Measurements from ENCODE around the gene MLPH. TPM values are rescaled to one million over a fixed set of nuclear protein-coding genes. Genes with fewer than 3 reads are reported as not detected.

The MLPH gene
- total and polyA plus RNA-seq, 2 donors (not counting 1 experiment from before 2014, with no cell fraction given), result not detected

GRCh38 chr2:237585590-237586221 lies 98.7 kb downstream of the MLPH start:
- no peaks in the 10 kb centered on the region for H4K20me1 ChIP-seq (ENCODE audit: control insufficient read depth, insufficient read depth, low read length, poor library complexity, severe bottlenecking)
- H3K27ac ChIP-seq (ENCODE audit: low read length in 2 of 2), result no peak overlapping the region
- no peaks in the 10 kb centered on the region for H3K9me3 Mint-ChIP-seq (ENCODE audit: insufficient read depth)
- H3K79me2 ChIP-seq (ENCODE audit: control insufficient read depth, insufficient read depth, low read length), result no peaks in the 10 kb centered on the region
- ATAC-seq (ENCODE audit: low read depth) (no peak), DNase-seq (no peak)
- peaks cover 10% of the 10 kb centered on the region for H3K27me3 Mint-ChIP-seq
- no peak overlapping the region for H3K4me3 ChIP-seq (ENCODE audit: control extremely low read depth in 1 of 5, extremely low read depth in 1 of 5, insufficient read depth in 1 of 5, low read depth in 2 of 5, low read length in 4 of 5)
- ChIA-PET CTCF (interaction anchor here (0.7 to 2.2 kb wide), 3 partner anchors 13 to 87 kb away, joined by 4 to 18 read pairs (median 4); no protein-coding TSS in a partner anchor), POLR2A (interaction anchor here (0.6 kb wide), 1 partner anchor 142 kb away, joined by 5 read pairs; no protein-coding TSS in a partner anchor)
- H3K4me2 ChIP-seq (replicated peaks; ENCODE audit: low read depth, low read length, poor library complexity, severe bottlenecking), result no peak overlapping the region
- no peak overlapping the region for H2AFZ ChIP-seq (ENCODE audit: insufficient read depth, low read depth, low read length, poor library complexity, severe bottlenecking)
- H3K9ac ChIP-seq (ENCODE audit: low read length), result no peak overlapping the region
- peaks cover 6% of the 10 kb centered on the region for H3K4me1 Mint-ChIP-seq
- TF ChIP-seq EZH2 (IDR thresholded peaks at IDR 0.05; ENCODE audit: borderline replicate concordance, insufficient read depth, low read depth, low read length, poor library complexity, severe bottlenecking), result no peak
- H3K27me3 ChIP-seq (replicated peaks in 1 of 4; ENCODE audit: control extremely low read depth in 1 of 4, control insufficient read depth in 3 of 4, insufficient read depth in 4 of 4, low read length in 3 of 4), result peaks cover 0 to 4% (median 2%) of the 10 kb centered on the region in 4 experiments
- no peaks in the 10 kb centered on the region for H3K36me3 ChIP-seq (replicated peaks in 1 of 2; ENCODE audit: control extremely low read depth in 1 of 2, control insufficient read depth in 1 of 2, extremely low read depth in 1 of 2, insufficient read depth in 2 of 2, low read length in 1 of 2)
- no peak overlapping the region for H3K4me3 Mint-ChIP-seq
- H3K4me1 ChIP-seq (ENCODE audit: control insufficient read depth in 2 of 2, insufficient read depth in 2 of 2, low read length in 2 of 2), result peaks cover 0 to 4% of the 10 kb centered on the region in 2 donors
- H3K27ac Mint-ChIP-seq, result no peak overlapping the region
- WGBS (ENCODE audit: insufficient coverage), result 87% methylated on average over 15 of the region's 15 CpGs
- peaks cover 0 to 4% (median 0%) of the 10 kb centered on the region in 3 donors for H3K9me3 ChIP-seq (ENCODE audit: control extremely low read depth in 1 of 3, control insufficient read depth in 2 of 3, insufficient read depth in 1 of 3, low read length in 2 of 3)
- intact Hi-C loops (cut with micrococcal nuclease), result no loop called here

GRCh38 chr2:237588044-237588696 lies 101.1 kb downstream of the MLPH start:
- TF ChIP-seq EZH2 (IDR thresholded peaks at IDR 0.05; ENCODE audit: borderline replicate concordance, insufficient read depth, low read depth, low read length, poor library complexity, severe bottlenecking), result no peak
- TF ChIP-seq CTCF (IDR thresholded peaks at IDR 0.05), result no peak
- H3K9ac ChIP-seq (ENCODE audit: low read length), result no peak overlapping the region
- H3K4me1 ChIP-seq (ENCODE audit: control insufficient read depth in 2 of 2, insufficient read depth in 2 of 2, low read length in 2 of 2), result peaks cover 9 to 10% of the 10 kb centered on the region in 2 donors
- peaks cover 10% of the 10 kb centered on the region for H3K27me3 Mint-ChIP-seq
- no peak overlapping the region for H3K27ac ChIP-seq (ENCODE audit: low read length in 2 of 2)
- H3K79me2 ChIP-seq (ENCODE audit: control insufficient read depth, insufficient read depth, low read length), result no peaks in the 10 kb centered on the region
- H3K9me3 ChIP-seq (ENCODE audit: control extremely low read depth in 1 of 3, control insufficient read depth in 2 of 3, insufficient read depth in 1 of 3, low read length in 2 of 3), result peaks cover 0 to 4% (median 0%) of the 10 kb centered on the region in 3 donors
- DNase-seq (no peak), ATAC-seq (ENCODE audit: low read depth) (no peak)
- H3K4me2 ChIP-seq (replicated peaks; ENCODE audit: low read depth, low read length, poor library complexity, severe bottlenecking), result no peak overlapping the region
- peaks cover 13% of the 10 kb centered on the region for H3K4me1 Mint-ChIP-seq
- intact Hi-C loops (cut with micrococcal nuclease), result no loop called here
- H3K4me3 ChIP-seq (ENCODE audit: control extremely low read depth in 1 of 5, extremely low read depth in 1 of 5, insufficient read depth in 1 of 5, low read depth in 2 of 5, low read length in 4 of 5), result no peak overlapping the region
- peaks cover 0 to 4% (median 0%) of the 10 kb centered on the region in 4 experiments for H3K27me3 ChIP-seq (replicated peaks in 1 of 4; ENCODE audit: control extremely low read depth in 1 of 4, control insufficient read depth in 3 of 4, insufficient read depth in 4 of 4, low read length in 3 of 4)
- ChIA-PET POLR2A (no interaction called here), CTCF (interaction anchor here (1.4 kb wide), 2 partner anchors 75 to 157 kb away, joined by 3 to 5 read pairs; no protein-coding TSS in a partner anchor)
- H3K9me3 Mint-ChIP-seq (ENCODE audit: insufficient read depth), result no peaks in the 10 kb centered on the region
- H3K4me3 Mint-ChIP-seq, result no peak overlapping the region
- no peaks in the 10 kb centered on the region for H3K36me3 ChIP-seq (replicated peaks in 1 of 2; ENCODE audit: control extremely low read depth in 1 of 2, control insufficient read depth in 1 of 2, extremely low read depth in 1 of 2, insufficient read depth in 2 of 2, low read length in 1 of 2)
- WGBS (ENCODE audit: insufficient coverage), result 99% methylated on average over 5 of the region's 9 CpGs
- no peak overlapping the region for H2AFZ ChIP-seq (ENCODE audit: insufficient read depth, low read depth, low read length, poor library complexity, severe bottlenecking)
- no peak overlapping the region for H3K27ac Mint-ChIP-seq
- no peaks in the 10 kb centered on the region for H4K20me1 ChIP-seq (ENCODE audit: control insufficient read depth, insufficient read depth, low read length, poor library complexity, severe bottlenecking)

All from B cell (primary cell).